ENCODE results near the gene TMIGD2.

GRCh38 chr19:4257025-4257424 lies 45.2 kb downstream of the TMIGD2 start:
- TF ChIP-seq, protein P1, sequence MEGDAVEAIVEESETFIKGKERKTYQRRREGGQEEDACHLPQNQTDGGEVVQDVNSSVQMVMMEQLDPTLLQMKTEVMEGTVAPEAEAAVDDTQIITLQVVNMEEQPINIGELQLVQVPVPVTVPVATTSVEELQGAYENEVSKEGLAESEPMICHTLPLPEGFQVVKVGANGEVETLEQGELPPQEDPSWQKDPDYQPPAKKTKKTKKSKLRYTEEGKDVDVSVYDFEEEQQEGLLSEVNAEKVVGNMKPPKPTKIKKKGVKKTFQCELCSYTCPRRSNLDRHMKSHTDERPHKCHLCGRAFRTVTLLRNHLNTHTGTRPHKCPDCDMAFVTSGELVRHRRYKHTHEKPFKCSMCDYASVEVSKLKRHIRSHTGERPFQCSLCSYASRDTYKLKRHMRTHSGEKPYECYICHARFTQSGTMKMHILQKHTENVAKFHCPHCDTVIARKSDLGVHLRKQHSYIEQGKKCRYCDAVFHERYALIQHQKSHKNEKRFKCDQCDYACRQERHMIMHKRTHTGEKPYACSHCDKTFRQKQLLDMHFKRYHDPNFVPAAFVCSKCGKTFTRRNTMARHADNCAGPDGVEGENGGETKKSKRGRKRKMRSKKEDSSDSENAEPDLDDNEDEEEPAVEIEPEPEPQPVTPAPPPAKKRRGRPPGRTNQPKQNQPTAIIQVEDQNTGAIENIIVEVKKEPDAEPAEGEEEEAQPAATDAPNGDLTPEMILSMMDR (IDR thresholded peaks at IDR 0.05): no peak
- TF ChIP-seq POLR2A (IDR thresholded peaks at IDR 0.05): no peak
